Measurements from ENCODE around the gene OSCP1.

Gene OSCP1

DNA sequence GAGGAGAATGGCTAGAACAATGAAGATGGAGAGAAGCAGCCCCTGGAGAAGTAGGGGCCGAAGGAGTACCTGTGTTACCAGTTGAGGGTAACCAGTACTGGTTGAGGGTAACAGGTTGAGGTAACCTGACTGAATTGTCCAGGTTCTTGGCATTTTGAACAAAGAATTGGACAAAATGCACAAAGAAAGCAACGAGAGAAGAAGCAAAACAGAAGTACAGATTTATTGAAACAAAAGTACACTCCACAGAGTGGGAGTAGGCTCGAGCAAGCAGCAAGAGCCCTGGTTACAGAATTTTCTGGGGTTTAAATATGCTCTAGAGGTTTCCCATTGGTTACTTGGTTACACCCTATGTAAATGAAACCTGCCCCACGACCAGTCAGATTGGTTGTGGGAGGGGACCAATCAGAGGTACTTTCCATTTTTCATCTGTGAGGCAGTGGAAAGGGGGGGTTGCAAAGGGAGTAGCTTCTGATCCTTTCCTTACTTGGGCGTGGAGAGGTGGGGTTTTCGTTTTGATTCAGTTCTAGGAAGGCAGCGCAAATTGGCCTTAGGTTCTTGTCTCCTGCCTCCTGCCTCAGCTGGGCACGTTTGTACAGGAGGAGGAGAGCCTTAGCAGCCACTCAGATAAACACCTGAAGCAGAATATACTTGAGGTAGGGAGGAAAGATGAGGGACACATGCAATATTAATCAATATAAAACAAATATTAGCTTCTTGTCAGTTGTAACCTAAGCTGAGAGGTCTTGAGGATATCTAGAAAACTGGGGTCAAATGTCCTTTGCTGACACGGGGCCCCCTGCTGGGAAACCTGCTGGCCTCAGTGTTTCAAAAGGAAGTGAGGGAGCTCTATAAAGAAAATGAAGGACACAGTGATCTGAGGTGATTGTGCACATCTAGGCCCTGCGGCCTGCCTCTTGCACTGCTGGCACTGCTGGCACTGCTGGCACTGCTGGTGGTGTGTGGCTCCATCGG is 38.3 kb downstream of the OSCP1 start:
- DNase-seq (ENCODE audit: insufficient read length, low spot score): no peak
- no peak for FAIRE-seq

DNA sequence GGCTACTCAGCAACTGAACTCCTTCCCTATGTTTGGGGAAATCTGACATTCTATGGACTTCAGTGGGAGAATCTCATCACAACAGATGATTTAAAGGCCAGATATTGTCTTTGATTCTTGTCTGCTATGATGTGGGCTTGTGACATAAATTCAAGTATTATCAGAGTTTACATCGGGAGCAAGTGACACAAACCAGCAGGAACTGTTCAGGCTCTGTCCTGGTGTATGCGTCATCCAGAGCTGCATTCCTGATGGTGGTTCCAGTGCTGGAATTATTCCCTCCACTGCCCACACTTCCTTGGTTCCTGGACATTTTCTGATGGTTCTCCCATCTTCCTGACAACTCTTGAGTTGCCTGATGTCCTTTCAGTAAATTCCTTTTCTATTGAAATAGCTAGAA is 41.8 kb downstream of the OSCP1 start:
- FAIRE-seq (peak; percentile 42), DNase-seq (ENCODE audit: insufficient read length, low spot score) (peak; percentile 61)

DNA sequence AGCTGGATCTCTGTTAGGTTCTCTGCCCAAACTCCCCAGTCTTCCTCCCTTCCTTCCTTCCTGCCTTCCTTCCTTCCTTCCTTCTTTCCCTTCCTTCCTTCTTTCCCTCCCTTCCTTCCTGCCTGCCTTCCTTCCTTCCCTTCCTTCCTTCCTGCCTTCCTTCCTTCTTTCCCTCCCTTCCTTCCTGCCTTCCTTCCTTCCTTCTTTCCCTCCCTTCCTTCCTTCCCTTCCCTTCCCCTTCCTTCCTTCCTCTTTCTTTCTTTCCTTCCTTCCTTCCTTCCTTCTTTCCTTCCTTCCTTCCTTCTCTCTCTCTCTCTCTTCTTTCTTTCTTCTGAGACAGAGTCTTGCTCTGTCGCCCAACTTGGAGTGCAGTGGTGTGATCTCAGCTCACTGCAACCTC is 43.8 kb downstream of the OSCP1 start:
- no peak for FAIRE-seq
- no peak for DNase-seq (ENCODE audit: insufficient read length, low spot score)

DNA sequence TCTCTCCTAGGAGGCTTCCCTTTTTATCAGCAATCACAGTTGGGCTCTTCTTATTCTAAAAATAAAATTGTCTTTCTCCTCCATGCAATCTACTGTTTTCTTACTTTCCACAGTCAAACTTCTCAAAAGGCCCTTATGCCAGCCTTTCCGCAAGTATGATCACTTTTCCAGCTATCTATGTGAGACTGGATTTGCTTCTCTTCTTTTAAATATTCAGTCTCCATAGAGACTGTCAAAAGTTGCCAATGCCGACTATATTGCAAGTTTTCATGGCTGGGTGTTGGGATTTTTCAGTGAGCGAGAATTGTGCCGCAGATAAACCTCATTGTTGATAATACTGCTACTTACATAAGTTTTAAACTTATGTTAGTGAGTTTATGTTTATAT is 47.8 kb downstream of the OSCP1 start:
- DNase-seq (ENCODE audit: insufficient read length, low spot score) (no peak), FAIRE-seq (no peak)

DNA sequence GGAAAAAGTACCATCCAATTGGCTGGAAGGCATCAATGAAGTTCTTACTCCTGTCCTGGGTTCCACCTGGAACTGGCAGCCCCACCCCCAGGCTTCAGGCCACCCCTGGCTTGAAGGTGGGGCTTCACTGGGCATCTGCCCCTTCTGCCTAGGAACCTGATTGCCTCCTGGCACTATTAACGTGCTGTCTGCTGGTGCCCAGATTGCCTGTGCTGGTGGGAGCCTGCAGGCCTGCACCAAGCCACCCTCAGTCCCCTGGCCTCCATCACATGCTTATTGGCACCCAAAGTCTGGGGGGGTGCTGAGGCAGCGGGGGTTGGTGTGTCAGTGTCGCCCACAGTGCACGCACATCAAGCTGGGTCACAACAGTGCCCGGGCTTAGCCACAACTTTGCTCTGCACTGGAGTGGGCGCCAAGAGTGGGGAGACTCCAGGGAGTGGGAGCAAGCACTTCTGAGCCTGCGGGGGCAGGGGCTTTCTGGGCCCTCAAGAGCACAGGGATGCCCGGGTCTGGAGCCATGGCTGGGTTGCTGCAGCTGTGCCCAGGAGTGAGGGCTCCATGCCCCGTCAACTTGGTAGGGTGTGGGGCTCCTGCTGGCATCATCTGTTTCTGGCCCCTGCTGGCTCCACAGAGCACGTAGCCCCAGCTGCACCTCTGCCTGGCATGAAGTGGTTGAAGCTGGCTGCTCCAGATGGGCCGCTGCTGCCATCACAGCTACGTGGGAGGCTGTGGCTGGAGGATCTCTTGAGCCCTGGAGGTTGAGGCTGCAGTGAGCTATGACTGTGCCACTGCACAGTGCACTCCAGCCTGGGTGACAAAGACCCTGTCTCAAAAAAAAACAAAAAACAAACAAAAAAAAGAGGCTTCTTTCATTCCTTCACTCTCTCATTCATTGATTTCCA is 48.4 kb downstream of the OSCP1 start:
- FAIRE-seq: no peak

DNA sequence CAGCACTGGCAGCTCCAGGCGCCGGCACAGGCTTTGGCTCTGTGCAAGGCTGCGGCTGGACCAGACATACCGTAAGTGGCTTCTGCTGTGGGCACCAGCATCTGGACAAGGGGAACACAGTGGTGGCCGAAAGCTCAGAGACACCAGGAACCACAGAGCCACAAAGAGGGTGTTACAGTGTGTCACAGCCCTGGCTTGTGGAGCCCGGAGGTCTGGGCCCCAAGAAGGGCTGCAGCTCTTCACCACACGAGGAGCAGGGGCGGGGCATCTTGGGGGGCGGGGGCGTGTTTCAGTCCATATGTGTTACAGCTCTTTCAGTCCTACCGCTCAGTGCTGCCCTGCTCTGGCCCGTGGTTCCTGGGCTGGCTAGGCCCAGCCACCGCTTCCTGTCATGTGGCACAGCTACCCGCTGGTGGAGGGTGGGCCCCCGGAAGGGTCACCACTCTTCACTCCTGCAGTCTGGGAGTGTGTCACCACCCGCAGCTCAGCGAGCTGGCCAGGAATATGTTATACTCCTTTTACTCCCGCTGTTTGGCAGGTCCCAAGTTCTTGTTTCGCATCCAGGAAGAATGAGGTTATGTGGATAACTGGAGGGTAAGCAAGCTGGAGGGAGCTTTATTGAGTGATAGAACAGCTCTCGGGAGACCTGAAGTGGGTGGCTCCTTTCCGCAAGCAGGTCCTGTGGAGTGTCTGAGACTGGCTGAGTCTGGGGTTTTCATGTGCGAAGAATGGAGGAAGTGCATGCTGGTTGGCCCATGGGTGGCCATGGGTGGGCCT is 49.2 kb downstream of the OSCP1 start:
- peak; percentile 62 for FAIRE-seq
- DNase-seq (ENCODE audit: insufficient read length, low spot score): no peak

More for the DNA sequence above, 48.4 kb downstream of the OSCP1 start:
- no peak for DNase-seq (ENCODE audit: insufficient read length, low spot score)

DNA sequence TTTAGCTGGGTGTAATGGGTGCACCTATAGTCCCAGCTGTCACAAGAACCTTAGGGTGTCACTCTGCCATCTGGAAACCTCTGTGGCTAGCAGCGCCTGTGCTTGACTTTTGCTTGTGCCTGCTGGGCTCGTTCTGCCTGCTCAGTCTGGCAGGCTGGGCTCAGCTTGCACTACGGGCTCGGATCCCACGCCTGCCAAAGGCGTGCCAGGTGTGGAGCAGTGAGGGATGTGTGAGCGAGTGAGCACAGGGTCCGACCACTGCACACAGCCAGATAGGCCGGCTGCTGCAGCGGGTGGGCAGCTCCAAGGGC is 49.8 kb downstream of the OSCP1 start:
- DNase-seq (ENCODE audit: insufficient read length, low spot score) (no peak), FAIRE-seq (no peak)

DNA sequence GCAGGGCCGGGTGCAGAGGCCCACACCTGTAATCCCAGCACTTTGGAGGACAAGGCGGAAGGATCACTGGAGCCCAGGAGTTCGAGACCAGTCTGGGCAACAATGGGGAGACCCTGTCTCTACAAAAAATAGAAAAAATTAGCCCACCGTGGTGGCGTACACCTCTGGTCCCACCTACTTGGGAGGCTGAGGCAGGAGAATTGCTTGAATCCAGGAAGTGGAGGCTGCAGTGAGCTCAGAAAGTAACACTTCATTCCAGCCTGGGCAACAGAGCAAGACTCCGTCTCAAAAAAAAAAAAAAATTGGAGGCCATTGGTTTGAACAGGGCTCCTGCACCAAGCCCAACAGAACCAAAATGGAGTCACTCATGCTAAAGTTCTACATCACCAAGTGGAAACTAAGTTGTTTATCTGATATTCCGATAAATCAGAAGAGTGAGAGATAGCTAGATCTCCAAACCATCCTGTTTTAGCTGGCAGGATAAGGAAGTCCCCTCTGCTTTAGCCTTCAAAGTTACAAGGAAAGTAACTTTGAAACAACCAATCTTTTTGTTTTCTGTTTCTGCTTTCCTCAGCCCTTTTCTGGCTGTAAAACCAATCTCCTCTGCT is 51.8 kb downstream of the OSCP1 start:
- FAIRE-seq (no peak), DNase-seq (ENCODE audit: insufficient read length, low spot score) (no peak)

DNA sequence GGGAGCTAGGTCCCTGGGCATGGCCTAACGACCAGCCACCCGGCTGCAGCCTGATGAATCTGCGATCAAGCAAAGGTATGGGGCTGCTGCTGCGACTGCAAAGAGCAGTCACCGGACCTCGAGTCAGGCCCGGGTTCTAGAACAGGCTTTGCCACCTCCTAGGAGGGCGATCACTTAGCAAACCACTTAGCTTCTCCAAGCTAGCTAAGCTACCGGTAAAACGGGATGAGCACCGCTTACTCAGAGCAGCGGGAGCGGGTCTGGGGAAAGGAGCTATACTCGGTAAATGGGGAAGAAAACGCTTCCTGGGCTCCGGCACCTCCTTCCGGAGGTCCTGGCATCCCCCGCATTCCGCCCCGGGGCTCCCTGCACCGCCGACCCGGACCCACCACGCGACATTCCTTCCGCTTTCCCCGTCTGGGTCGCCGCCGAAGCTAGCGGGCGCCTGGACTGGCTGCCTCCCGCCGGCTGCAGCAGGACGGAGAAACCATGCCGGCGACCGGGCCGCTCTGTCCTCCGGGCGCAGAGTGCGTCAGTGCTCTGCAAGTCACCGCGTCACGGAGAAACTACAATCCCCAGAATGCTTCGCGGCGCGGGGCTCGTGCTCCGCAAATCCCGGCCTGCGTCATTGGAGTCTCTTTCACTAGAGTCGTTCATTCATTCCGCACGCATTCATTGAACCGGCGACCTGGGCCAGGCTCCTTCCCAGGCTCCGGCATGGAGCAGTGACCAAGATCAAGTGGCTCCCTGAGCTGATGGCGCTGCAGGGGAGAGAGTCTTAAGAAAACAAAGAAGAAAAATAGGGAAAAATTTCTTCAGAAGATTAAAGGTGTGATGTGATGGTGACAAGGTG is 52.6 kb downstream of the OSCP1 start, which contains the start of gene LSM10:
TSS of gene LSM10 (minus strand) at position 531 of the 853 bp plus-strand sequence. CDS start 3,779 bp downstream, outside the sequence.
- FAIRE-seq: peak; percentile 48
- peak; percentile 90 for DNase-seq (ENCODE audit: insufficient read length, low spot score)

DNA sequence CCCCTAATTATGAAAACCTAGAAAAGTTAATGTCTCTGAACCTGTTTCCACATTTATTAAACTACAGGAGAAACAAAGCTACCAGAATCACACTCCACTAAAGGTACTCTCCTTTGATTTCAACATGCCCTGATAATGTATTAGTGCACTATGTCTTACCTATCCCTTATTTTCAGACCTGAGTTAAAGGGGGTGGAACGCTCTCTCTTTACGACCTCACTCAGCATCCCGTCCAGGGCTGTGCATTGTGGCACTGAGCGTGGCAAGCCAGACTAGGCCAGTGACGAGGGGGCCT is 53.2 kb downstream of the OSCP1 start:
- DNase-seq (ENCODE audit: insufficient read length, low spot score) (no peak), FAIRE-seq (no peak)

DNA sequence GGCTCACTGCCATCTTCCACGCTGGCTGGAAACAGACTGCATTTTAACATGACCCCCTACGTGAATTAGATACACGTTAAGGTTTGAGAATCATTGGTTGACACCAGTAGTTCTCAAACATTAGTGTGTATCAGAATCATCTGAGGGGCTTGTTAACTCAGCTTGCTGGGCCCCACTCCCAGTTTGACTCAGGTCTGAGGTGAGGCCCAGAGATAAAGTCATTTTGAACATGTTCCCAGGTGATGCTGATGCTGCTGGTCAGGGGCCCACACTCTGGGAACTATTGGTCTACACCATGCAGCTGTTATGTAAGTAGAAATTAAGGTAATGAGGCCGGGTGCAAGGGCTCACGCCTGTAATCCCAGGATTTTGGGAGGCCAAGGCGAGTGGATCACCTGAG is 53.9 kb downstream of the OSCP1 start:
- FAIRE-seq (no peak), DNase-seq (ENCODE audit: insufficient read length, low spot score) (no peak)

DNA sequence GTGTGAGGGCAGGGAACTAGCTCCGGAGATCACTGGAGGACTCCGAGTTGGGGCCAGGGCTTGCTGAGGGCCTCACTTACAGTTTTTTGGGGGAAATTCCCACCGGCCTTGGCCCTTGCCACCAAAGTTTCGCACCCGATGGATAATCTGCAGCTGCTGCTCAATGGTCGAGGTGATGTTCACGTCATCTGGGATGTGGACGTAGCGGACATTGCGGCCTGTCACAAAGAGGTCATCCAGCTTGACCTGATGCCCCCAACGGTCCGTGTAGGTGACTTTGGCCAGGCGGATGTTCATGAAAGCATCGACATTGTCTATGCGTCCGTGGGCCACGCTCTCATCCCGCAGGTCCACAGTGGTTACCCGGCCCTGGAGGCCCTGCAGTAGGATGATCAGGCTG is 56.6 kb downstream of the OSCP1 start:
- DNase-seq (ENCODE audit: insufficient read length, low spot score) (no peak), FAIRE-seq (no peak)

DNA sequence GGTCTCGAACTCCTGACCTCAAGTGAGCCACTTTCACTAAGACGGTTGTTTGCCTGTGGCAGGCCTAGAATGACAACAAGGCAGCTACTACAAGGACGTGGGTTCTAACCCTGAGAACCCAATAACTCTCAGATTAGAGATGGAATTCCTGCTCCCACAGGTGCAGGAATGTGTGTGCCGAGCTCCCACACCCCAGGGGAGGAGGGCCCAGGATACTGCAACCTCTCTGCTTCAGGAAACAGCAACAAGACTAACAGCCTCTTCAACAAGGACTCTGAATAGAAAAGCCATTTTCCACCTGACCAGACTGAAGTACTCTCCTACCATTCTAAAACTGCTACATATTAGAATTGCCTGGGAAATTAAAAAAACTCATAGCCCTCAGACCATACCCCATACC is 57.4 kb downstream of the OSCP1 start:
- no peak for FAIRE-seq
- DNase-seq (ENCODE audit: insufficient read length, low spot score): no peak

DNA sequence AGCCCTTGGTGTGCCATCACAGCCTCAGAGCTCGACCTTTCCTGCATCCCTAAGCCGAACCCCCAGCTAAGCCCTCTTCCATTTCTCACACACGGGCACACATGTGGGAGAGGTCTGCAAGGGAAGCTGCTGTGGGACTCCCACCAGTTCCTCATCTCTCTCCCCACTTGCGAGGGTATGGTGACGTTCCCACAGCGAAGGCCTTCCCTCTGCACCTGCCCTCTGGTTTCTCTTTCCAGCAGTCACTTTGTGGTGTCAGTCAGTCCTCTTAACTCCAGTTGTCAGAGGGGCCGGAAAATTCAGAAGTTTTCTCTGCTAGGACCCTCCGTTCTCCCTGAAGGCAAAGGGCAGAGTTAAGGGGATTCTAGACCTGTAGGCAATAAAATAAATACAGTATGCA is 59.0 kb downstream of the OSCP1 start:
- no peak for FAIRE-seq

DNA sequence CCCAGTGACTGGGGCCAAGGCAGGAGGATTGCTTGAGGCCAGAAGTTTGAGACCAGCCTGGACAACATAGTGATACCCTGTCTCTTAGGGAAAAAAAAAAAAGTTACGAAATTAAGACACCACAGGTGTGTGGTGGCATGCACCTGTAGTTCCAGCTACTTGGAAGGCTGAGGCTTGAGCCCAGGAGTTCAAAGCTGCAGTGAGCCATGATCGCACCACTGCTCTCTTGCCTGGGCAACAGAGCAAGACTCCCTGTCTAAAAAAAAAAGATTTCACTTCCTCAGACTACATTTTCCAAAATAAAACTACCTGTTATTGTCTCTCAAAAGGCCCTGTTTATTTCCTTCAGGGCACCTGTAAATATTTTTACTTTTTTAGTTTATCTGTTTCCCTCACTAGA is 59.8 kb downstream of the OSCP1 start:
- FAIRE-seq (no peak), DNase-seq (ENCODE audit: insufficient read length, low spot score) (no peak)

More for the DNA sequence above, 59.0 kb downstream of the OSCP1 start:
- DNase-seq (ENCODE audit: insufficient read length, low spot score): no peak

DNA sequence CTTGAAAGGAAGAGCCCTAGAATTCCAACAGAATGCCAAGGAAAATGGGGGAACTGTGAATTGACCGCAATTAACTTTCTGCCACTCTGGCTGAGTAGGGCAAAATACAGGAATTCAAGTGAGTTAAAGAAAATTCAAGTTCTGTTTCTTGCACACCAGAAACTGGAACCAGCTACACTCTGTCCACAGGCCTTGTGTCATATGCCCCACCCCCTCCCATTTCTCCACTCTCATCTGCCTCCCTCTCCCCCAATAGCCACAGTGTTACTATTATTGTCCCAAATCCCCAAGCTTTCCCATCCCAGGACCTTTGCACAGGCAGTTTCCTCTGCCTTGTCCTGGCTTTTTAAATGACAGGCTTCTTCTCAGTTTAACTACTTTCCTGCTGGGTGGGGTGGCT is 60.3 kb downstream of the OSCP1 start:
- FAIRE-seq: no peak
- DNase-seq (ENCODE audit: insufficient read length, low spot score): no peak

DNA sequence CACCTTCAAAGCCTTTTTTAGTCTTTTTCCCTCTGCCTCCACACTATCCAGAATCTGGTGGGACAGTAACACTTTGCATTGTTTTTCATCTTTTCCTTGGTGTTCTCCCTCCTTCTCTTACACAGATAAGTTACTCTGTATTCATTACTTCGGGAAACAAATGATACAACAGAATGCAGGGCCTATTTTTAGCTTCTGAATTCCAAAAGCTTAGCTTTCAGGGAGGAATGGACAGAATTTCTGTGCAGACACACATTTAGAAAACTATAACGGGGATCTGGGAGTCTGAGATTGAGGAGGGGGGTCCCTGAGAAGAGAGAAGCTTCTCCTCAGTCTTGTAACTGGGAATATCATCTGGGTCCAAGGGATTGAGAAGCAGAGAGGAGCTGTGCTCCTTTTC is 61.0 kb downstream of the OSCP1 start:
- FAIRE-seq (no peak), DNase-seq (ENCODE audit: insufficient read length, low spot score) (no peak)

DNA sequence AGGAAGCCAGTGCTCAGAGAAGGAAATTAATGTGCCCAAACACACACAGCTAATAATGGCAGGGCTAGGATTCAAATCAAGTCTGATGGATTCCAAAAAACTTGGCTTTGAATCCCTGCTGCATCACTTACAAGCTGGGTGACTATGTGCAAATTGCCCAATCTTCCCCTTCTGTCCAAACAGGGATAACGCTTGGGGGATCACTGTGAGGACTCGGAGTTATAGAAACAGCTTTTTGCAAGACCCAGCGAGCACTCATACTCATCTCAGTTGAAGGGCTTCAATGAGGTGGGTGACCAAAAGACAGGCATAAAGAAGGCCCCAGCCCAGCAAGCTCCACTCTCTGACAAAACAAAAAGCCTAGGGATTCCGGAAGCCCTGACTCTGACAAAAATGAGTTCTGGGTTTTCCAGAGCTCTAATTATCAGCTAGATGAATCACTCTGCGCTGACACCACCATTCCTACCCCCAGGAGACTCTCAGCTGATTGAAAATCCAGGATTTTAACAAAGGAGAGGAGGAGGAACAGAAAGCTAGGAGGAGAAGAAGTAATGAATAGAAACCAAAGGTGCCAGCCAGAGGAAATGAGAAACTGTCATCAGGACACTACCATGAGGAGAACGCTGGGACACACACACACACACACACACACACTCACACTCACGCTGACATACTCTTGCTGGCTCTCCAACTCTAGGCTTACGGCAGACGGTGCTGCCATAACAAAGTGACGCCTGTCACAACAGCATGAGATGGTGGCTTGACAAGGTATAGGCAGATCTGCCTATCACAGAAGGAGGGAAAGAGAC is 62.9 kb downstream of the OSCP1 start:
- DNase-seq (ENCODE audit: insufficient read length, low spot score) (no peak), FAIRE-seq (no peak)
